ENCODE results near the gene CDC42EP3. TPM values are rescaled to one million over a fixed set of nuclear protein-coding genes. Genes with fewer than 3 reads are reported as not detected.

CDC42EP3 gene
- polyA plus RNA-seq, 1 donor from 2014 or later, result 25.2 TPM

DNA sequence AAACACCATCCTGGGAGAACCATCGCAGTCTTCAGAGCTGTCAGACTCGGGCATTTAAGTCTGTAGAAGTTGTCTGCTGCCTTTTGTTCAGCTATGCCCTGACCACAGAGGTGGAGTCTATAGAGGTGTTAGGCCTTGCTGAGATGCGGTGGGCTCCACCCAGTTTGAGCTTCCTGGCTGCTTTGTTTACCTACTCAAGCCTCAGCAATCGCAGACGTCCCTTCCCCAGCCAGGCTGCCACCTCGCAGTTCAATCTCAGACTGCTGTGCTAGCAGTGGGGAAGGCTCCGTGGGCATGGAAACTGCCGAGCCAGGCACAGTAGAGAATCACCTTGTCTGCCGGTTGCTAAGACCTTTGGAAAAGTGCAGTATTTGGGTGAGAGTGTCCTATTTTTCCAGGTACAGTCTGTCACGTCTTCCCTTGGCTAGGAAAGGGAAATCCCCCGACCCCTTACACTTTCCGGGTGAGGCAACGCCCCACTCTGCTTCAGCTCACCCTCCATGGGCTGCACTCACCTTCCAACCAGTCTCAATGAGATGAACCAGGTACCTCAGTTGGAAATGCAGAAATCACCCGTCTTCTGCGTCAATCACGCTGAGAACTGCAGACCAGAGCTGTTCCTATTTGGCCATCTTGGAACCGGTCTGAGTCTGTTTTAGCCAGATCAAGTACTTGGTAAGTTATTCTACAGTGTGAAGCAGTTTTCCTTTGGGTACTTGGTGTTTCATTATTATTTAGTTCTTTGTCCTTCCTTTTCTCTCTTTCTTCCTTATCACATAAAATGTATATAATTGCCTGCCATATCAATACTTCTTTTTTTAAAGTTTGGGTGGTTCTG, 71.5 kb downstream of the CDC42EP3 start:
- no peak overlapping the region for H3K27ac ChIP-seq (ENCODE audit: low read length)
- H3K36me3 ChIP-seq (ENCODE audit: insufficient read depth, low read length), result no peaks in the 10 kb centered on the region
- H3K9me2 ChIP-seq (ENCODE audit: insufficient read depth, low read length), result no peaks in the 10 kb centered on the region
- no peak overlapping the region for H2AFZ ChIP-seq (ENCODE audit: low read depth, low read length)
- H3K9me3 ChIP-seq (ENCODE audit: low read length), result no peaks in the 10 kb centered on the region
- no peaks in the 10 kb centered on the region for H3K27me3 ChIP-seq (ENCODE audit: insufficient read depth, low read depth, low read length)
- TF ChIP-seq MXI1 (conservative IDR thresholded peaks at IDR 0.05; ENCODE audit: poor library complexity, severe bottlenecking) (no peak), EP300 (conservative IDR thresholded peaks at IDR 0.05; ENCODE audit: poor library complexity, severe bottlenecking) (no peak)
- TF ChIP-seq, protein P1, sequence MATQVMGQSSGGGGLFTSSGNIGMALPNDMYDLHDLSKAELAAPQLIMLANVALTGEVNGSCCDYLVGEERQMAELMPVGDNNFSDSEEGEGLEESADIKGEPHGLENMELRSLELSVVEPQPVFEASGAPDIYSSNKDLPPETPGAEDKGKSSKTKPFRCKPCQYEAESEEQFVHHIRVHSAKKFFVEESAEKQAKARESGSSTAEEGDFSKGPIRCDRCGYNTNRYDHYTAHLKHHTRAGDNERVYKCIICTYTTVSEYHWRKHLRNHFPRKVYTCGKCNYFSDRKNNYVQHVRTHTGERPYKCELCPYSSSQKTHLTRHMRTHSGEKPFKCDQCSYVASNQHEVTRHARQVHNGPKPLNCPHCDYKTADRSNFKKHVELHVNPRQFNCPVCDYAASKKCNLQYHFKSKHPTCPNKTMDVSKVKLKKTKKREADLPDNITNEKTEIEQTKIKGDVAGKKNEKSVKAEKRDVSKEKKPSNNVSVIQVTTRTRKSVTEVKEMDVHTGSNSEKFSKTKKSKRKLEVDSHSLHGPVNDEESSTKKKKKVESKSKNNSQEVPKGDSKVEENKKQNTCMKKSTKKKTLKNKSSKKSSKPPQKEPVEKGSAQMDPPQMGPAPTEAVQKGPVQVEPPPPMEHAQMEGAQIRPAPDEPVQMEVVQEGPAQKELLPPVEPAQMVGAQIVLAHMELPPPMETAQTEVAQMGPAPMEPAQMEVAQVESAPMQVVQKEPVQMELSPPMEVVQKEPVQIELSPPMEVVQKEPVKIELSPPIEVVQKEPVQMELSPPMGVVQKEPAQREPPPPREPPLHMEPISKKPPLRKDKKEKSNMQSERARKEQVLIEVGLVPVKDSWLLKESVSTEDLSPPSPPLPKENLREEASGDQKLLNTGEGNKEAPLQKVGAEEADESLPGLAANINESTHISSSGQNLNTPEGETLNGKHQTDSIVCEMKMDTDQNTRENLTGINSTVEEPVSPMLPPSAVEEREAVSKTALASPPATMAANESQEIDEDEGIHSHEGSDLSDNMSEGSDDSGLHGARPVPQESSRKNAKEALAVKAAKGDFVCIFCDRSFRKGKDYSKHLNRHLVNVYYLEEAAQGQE (IDR thresholded peaks at IDR 0.05; ENCODE audit: borderline replicate concordance), result no peak
- no peak overlapping the region for H3K9ac ChIP-seq (ENCODE audit: low read length)
- no peaks in the 10 kb centered on the region for H3K79me2 ChIP-seq (replicated peaks; ENCODE audit: insufficient read depth, low read length)
- H3K4me2 ChIP-seq (ENCODE audit: low read length), result no peak overlapping the region
- H4K20me1 ChIP-seq (ENCODE audit: insufficient read depth), result no peaks in the 10 kb centered on the region
- H3F3A ChIP-seq (ENCODE audit: insufficient read depth, low read length, poor library complexity, severe bottlenecking), result no peaks in the 10 kb centered on the region
- no peak overlapping the region for H3K4me3 ChIP-seq (ENCODE audit: low read length)

GRCh38 chr2:37593694-37594093, 77.7 kb downstream of the CDC42EP3 start:
- Histone ChIP-seq H3K4me2 (ENCODE audit: low read length) (no peak overlapping the region), H3K9me2 (ENCODE audit: insufficient read depth, low read length) (no peaks in the 10 kb centered on the region)

More at GRCh38 chr2:37593694-37594093, 77.7 kb downstream of the CDC42EP3 start:
- no peak overlapping the region for H3K27ac ChIP-seq (ENCODE audit: low read length)
- no peaks in the 10 kb centered on the region for H3F3A ChIP-seq (ENCODE audit: insufficient read depth, low read length, poor library complexity, severe bottlenecking)
- no peaks in the 10 kb centered on the region for H3K79me2 ChIP-seq (replicated peaks; ENCODE audit: insufficient read depth, low read length)
- H4K20me1 ChIP-seq (ENCODE audit: insufficient read depth), result no peaks in the 10 kb centered on the region
- no peaks in the 10 kb centered on the region for H3K9me3 ChIP-seq (ENCODE audit: low read length)
- no peak overlapping the region for H3K9ac ChIP-seq (ENCODE audit: low read length)
- TF ChIP-seq MXI1 (conservative IDR thresholded peaks at IDR 0.05; ENCODE audit: poor library complexity, severe bottlenecking) (no peak), EZH2 (IDR thresholded peaks at IDR 0.05; ENCODE audit: borderline replicate concordance, insufficient read depth, low read length, poor library complexity, severe bottlenecking) (no peak), SMC3 (conservative IDR thresholded peaks at IDR 0.05; ENCODE audit: poor library complexity) (no peak), RAD21 (conservative IDR thresholded peaks at IDR 0.05) (no peak), POLR2AphosphoS5 (IDR thresholded peaks at IDR 0.05) (no peak), TAF1 (IDR thresholded peaks at IDR 0.05; ENCODE audit: low read depth) (no peak), EP300 (conservative IDR thresholded peaks at IDR 0.05; ENCODE audit: poor library complexity, severe bottlenecking) (no peak)
- TF ChIP-seq, protein P2, sequence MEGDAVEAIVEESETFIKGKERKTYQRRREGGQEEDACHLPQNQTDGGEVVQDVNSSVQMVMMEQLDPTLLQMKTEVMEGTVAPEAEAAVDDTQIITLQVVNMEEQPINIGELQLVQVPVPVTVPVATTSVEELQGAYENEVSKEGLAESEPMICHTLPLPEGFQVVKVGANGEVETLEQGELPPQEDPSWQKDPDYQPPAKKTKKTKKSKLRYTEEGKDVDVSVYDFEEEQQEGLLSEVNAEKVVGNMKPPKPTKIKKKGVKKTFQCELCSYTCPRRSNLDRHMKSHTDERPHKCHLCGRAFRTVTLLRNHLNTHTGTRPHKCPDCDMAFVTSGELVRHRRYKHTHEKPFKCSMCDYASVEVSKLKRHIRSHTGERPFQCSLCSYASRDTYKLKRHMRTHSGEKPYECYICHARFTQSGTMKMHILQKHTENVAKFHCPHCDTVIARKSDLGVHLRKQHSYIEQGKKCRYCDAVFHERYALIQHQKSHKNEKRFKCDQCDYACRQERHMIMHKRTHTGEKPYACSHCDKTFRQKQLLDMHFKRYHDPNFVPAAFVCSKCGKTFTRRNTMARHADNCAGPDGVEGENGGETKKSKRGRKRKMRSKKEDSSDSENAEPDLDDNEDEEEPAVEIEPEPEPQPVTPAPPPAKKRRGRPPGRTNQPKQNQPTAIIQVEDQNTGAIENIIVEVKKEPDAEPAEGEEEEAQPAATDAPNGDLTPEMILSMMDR (IDR thresholded peaks at IDR 0.05; ENCODE audit: poor library complexity, severe bottlenecking), result no peak
- TF ChIP-seq, protein P1 (IDR thresholded peaks at IDR 0.05; ENCODE audit: borderline replicate concordance), result no peak
- H3K4me3 ChIP-seq (ENCODE audit: low read length), result no peak overlapping the region
- no peaks in the 10 kb centered on the region for H3K36me3 ChIP-seq (ENCODE audit: insufficient read depth, low read length)
- no peaks in the 10 kb centered on the region for H3K27me3 ChIP-seq (ENCODE audit: insufficient read depth, low read depth, low read length)
- no peak overlapping the region for H2AFZ ChIP-seq (ENCODE audit: low read depth, low read length)

Data from neural cell (in vitro differentiated cells).